HepG2 (cell line): ENCODE measurements around the gene TMEM132E. TPM values are rescaled to one million over a fixed set of nuclear protein-coding genes. Genes with fewer than 3 reads are reported as not detected.

Experiments used
- HMG20B ChIP-seq: conservative IDR thresholded peaks from 2 replicates; pipeline ENCODE4 v1.6.1; 2016; ENCODE audit warnings: missing genetic modification reagents, missing compliant biosample characterization
- HOXA3 ChIP-seq: sonication (generic); formaldehyde crosslinking; IDR thresholded peaks from 2 replicates; pipeline ENCODE4 v1.5.0; 2020; ENCODE audit warnings: missing genetic modification reagents
- RAD21 ChIP-seq: fragments of 450-650 bp; formaldehyde crosslinking; IDR thresholded peaks from 2 replicates; pipeline ENCODE4 v1.5.0; 2020; ENCODE audit warnings: mild to moderate bottlenecking
- STAG1 ChIP-seq: sonication (generic); formaldehyde crosslinking; IDR thresholded peaks from 2 replicates; pipeline ENCODE4 v1.4.0; 2020; ENCODE audit warnings: missing genetic modification reagents
- YEATS2 ChIP-seq: sonication (generic); formaldehyde crosslinking; IDR thresholded peaks from 2 replicates; pipeline ENCODE4 v1.4.0; 2020; ENCODE audit warnings: missing genetic modification reagents, borderline replicate concordance
- ZNF574 ChIP-seq: sonication (generic); formaldehyde crosslinking; IDR thresholded peaks from 2 replicates; pipeline ENCODE4 v1.4.0; 2020; ENCODE audit warnings: missing genetic modification reagents
- polyA plus RNA-seq, 8 experiments: library from polyadenylated mRNA; depleted of rRNA in 3 of 8; stranded (reverse) in 7 of 8; unstranded in 1 of 8; fragments of >200 nt; fragmentation: Illumina TruSeq in 4 of 8; extraction: Trizol in 4 of 8; gene quantifications; 2 replicates each; pipeline versions ENCODE4 v1.2.1 to v1.2.3, GENCODE V29; 2011 to 2016; ENCODE audit warnings: low read depth in 4 of 8, missing spikeins in 1 of 8, mixed read lengths in 1 of 8; ENCODE audit not compliant: insufficient read depth in 1 of 8
- total RNA-seq, 5 experiments: library from RNA; depleted of rRNA; stranded (reverse); fragments of >200 nt; fragmentation: Illumina TruSeq; extraction: Trizol; gene quantifications; 2 replicates each; pipeline ENCODE4 v1.2.3, GENCODE V29; 2016; ENCODE audit warnings: low read depth in 1 of 5
- TF ChIP-seq, protein P1 (sequence below): sonication (generic); formaldehyde crosslinking; IDR thresholded peaks from 2 replicates; pipeline ENCODE4 v1.5.0; 2020; ENCODE audit warnings: mild to moderate bottlenecking, missing genetic modification reagents, moderate library complexity

Gene TMEM132E
- total and polyA plus RNA-seq, 2 of the 13 experiments (the other 11 are each of a cell fraction or from before 2014, with no cell fraction given): not detected

GRCh38 chr17:34637548-34638525, 58.5 kb downstream of the TMEM132E start (continued):
- TF ChIP-seq ZNF574 (CRISPR knock-in tag) (peak; percentile 43; the same call in 1 of the 2 replicates), HOXA3 (CRISPR knock-in tag) (0 out of 2 replicates have a peak, but pooled peaks have one; percentile 16), YEATS2 (no peak), RAD21 (CRISPR knock-in tag) (peak; percentile 55), STAG1 (CRISPR knock-in tag) (peak; percentile 72), HMG20B (no peak)
- TF ChIP-seq, protein P1, sequence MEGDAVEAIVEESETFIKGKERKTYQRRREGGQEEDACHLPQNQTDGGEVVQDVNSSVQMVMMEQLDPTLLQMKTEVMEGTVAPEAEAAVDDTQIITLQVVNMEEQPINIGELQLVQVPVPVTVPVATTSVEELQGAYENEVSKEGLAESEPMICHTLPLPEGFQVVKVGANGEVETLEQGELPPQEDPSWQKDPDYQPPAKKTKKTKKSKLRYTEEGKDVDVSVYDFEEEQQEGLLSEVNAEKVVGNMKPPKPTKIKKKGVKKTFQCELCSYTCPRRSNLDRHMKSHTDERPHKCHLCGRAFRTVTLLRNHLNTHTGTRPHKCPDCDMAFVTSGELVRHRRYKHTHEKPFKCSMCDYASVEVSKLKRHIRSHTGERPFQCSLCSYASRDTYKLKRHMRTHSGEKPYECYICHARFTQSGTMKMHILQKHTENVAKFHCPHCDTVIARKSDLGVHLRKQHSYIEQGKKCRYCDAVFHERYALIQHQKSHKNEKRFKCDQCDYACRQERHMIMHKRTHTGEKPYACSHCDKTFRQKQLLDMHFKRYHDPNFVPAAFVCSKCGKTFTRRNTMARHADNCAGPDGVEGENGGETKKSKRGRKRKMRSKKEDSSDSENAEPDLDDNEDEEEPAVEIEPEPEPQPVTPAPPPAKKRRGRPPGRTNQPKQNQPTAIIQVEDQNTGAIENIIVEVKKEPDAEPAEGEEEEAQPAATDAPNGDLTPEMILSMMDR (CRISPR knock-in tag): peak; percentile 85
